ENCODE results near the gene TBC1D23. TPM values are rescaled to one million over a fixed set of nuclear protein-coding genes. Genes with fewer than 3 reads are reported as not detected.

The TBC1D23 gene
- total RNA-seq, 1 donor from 2014 or later: 25.1 TPM

DNA sequence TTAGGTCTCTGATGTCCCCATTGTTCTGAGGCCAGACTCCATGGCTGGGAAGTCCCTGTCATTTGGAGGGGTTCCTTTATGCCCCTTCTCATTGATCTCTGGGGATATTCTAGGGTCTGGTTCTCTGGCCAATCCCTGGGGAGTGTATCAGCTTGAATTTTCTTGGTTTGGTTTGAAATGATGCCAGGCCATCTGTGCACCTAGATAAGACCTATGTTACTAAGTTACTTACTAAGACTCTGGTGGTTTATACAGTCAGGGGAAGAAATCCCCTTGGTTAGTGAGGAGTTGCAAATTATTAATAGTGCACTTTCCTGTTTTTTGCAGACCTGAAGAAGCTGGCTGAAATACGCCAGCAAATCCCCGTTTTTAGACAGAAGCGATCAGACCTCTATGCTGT lies 94.1 kb downstream of the TBC1D23 start:
- no peak for ATAC-seq

DNA sequence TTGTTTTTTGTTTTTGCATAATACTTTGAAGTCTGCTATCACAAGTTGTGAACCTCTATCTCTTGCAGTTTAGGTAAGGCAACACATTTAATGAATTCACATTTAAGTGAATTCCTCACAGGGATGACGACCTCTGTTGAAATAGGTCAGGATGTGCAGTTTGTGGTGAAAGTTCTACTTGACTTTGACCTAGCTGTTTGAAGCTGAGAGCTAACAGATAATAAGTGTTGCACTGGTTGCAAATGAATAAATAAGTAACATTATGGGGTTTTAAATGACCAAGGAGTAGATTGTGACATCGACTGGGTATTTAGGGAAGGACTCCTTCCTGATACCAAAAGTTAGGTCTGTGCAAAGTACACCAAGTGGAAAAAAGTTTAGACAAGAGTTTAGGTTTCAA lies 97.6 kb downstream of the TBC1D23 start:
- no peak for ATAC-seq

DNA sequence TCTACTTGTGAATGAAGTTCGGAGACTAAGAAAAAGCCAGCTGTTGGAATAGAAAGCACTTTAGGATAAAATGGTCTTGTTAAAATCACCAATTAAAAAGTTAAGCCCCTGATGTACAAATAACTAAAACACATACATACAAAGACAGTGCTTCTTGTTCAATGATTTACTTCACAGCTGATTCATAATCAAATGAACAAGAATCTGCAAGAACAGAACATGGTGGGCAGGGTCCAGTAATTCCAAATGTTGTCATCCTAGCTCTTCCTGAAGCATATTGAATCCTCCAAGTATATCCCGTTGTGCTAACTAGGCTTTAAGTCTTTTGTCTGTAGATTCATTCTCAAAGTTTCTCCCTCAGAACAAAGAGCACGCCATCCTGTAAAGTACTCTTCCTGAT lies 98.2 kb downstream of the TBC1D23 start:
- ATAC-seq: no peak

DNA sequence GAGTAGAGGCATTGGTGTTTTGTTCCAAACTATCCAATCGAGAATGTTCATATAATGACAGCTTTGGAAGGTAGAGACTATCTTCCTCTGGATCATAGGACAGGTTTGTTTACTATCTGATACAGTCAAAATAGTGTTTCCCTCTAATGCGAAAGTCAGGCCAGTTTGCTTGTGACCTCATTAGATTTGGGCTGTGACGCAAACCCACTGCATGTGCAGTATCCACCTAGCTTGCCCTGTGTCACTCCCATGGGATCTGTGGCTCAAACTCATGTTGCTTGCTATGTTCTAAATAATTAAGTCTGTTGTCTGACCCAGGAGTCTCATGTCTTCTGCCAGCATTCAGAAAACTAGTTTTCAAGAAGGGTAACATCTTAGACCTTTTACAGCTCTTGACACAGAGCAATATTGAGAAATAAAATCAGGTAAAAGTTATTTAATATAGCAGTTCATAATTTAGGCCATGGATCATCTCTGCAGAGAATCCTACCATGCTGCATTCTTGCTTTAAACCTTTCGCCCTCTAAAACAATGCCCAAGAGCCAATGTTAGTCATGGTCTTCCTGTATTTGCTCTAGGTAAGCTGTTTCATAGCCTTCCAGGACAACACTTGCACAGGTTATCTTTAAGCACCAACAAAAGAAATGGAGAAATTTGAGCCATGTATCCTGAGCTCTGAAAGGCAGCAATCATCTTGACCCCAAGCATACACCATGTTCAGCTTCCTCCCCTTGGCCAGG lies 100.1 kb downstream of the TBC1D23 start:
- no peak for ATAC-seq

DNA sequence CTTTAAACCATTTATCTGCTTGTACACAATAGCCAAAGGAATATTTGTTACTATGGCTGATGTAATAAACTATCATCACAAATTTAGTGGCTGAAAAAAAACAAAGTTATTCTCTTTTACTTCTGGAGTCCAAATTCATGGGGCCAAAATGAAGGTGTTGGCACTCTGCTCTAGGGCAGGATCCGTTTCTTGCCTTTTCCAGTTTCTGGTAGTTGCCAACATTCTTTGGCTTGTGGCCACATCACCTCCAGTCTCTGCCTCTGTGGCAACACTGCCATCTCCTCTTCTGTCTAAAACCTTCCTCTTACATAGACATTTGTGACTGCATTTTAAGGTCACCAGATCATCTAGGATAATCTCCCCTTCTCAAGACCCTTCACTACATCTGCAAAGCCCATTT lies 101.1 kb downstream of the TBC1D23 start:
- no peak for ATAC-seq

DNA sequence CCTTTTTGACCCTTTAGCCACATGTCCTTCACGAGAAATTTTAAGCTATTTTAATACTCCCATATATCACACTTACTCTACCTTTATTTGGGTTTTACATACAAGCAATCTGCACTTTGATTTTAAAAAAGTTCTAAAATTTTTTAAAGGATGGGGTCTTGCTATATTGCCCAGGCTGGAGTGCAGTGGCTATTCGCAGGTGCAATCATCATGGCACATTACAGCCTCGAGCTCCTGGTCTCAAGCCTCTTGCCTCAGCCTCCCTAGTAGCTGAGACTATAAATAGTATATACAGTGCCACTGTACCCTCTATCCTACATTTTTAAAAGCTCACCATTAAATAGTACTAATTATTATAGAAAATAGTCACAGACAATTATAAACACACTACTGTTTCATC lies 103.6 kb downstream of the TBC1D23 start:
- no peak for ATAC-seq

DNA sequence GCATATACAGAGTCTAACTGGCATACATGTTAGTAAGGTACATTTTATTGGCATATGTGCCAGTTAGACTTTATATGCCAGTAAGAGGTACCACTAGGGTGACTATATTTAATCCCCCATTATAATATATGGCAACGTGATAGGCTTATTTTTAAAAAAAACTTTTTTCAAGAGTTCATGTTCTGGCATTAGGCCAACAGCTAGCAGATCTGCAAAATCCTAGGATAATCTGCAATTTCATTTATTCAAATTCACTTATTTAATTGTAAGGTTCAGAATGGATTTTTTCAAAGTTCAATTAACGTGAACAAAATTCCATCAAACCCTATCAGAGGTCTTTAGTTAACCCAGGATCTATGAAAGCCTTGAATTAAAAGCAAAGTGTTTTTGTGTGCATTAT lies 105.6 kb downstream of the TBC1D23 start:
- no peak for ATAC-seq

DNA sequence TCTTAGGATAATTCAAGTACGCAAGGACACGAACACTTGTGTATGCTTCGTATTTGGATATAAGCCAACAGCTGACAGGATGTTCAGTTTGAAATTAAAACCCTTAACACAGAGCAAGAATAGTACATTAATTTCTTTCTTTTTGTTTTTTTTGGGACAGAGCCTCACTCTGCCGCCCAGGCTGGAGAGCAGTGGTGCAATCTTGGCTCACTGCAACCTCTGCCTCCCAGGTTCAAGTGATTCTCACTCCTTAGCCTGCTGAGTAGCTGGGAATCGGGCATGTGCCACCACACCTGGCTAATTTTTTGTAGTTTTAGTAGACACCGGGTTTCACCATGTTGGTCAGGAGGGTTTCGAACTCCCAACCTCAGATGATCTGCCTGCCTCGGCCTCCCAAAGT lies 107.6 kb downstream of the TBC1D23 start:
- ATAC-seq: no peak

DNA sequence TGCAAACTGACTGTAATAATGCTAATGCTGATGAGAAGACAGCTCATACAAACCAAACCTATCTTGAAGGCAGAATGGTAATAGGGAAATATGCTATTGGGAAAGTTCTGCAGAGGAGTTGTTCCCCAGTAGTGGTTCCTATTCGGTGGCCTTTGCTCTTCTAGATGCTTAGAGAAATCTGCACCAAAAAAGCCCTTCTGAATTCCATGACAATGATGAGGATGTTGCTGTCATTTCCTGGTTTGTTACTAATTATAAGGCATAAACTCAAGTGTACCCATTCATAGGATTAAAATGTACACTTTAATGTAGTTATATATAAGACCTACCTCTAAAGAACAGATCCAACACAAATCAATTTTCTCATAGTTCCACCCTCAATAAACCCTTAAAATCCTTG lies 110.0 kb downstream of the TBC1D23 start:
- no peak for ATAC-seq

DNA sequence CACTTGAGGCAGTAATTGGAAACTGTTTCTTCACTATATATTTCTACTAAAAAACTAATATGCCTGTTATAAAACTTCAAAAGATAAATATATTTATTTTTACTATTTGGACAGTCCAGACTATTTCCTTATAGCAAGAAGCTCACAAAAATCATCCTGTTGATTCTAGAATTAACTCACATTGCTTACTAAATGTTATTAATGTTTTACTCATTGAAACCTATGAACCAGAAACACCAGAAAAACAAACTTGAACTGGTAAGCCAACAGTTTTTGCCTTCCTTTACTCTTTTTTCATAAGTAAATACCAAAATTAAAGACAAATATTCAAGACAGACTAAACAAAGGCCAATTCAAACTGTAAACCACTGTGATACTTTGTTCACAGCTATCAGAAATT lies 113.7 kb downstream of the TBC1D23 start:
- no peak for ATAC-seq

Other genes starting within 250 kb of the TBC1D23 start
- gene FILIP1L, start 146.5 kb upstream of the TBC1D23 start, total RNA-seq: 2.3 TPM
- 48.7 TPM for gene NIT2, start 73.8 kb downstream of the TBC1D23 start, total RNA-seq
- 33.0 TPM for gene TOMM70, start 140.1 kb downstream of the TBC1D23 start, total RNA-seq
- gene LNP1, start 140.5 kb downstream of the TBC1D23 start, total RNA-seq: 0.64 TPM
- gene TMEM45A, start 231.6 kb downstream of the TBC1D23 start, total RNA-seq: 13.6 TPM